K562 (cell line): Measurements from ENCODE around the gene NTPCR. TPM values are rescaled to one million over a fixed set of nuclear protein-coding genes. Genes with fewer than 3 reads are reported as not detected.

Source experiments
- ATAC-seq: fragments of 200-7000 bp; cut with Tn5 transposase; 3 replicates; pipeline ENCODE4 v1.9.1; 2020; ENCODE audit warnings: moderate library complexity
- BruUV-seq: library from RNA; stranded (reverse); fragments of 400-500 nt; replicated peaks from 2 replicates; lab custom pipeline; 2021; lab: Mats Ljungman, UMichigan
- CTCF ChIA-PET: fragments of 300-600 bp; formaldehyde crosslinking; extraction: SDS; loops from one replicate; lab custom pipeline; 2021; ENCODE audit warnings: low intra/inter-chr PET ratio; lab: Yijun Ruan, JAX
- POLR2A ChIA-PET: fragments of 300-600, 350-650 bp; sonication (Branson Sonifier 250); formaldehyde crosslinking; extraction: SDS; loops from one replicate; lab custom pipeline; 2021; ENCODE audit warnings: antibody characterized with exemption, inconsistent platforms; lab: Yijun Ruan, JAX
- DNase-seq, 4 experiments: peaks; one replicate each; pipeline versions ENCODE4 v3.0.0 to v3.0.0-alpha.2; 2011 to 2018; ENCODE audit warnings: low spot score in 3 of 4, mixed read lengths in 3 of 4; ENCODE audit errors: extremely low read depth in 1 of 4
- FAIRE-seq: peaks from 2 replicates; lab custom pipeline; 2011; peaks lifted over from hg19 to GRCh38; lab: Jason Lieb, UNC
- H2AFZ ChIP-seq: 2 replicates; pipeline ENCODE4 v1.6.0; 2011; ENCODE audit warnings: low read depth, low read length, control low read depth, inconsistent platforms
- H3K27ac ChIP-seq: fragments of 200-600 bp; 3 replicates; pipeline ENCODE4 v1.8.0; 2011; ENCODE audit warnings: low read depth, mild to moderate bottlenecking, control low read depth, inconsistent platforms, low read length, moderate library complexity, mixed read lengths; ENCODE audit errors: extremely low read depth
- H3K27me3 ChIP-seq, 2 experiments: fragments of 300-600 bp in 1 of 2; 2 replicates in 1 of 2; 3 replicates in 1 of 2; pipeline versions ENCODE4 v1.6.0 to v1.8.0; 2011; ENCODE audit warnings: inconsistent platforms in 2 of 2, low read length in 2 of 2, mild to moderate bottlenecking in 1 of 2, mixed read lengths in 1 of 2, moderate library complexity in 1 of 2; ENCODE audit not compliant: control insufficient read depth in 2 of 2, insufficient read depth in 2 of 2
- H3K36me3 ChIP-seq: fragments of 300-600 bp; 3 replicates; pipeline ENCODE4 v1.8.0; 2011; ENCODE audit warnings: mild to moderate bottlenecking, low read length, inconsistent platforms; ENCODE audit not compliant: control insufficient read depth, insufficient read depth
- H3K4me1 ChIP-seq, 2 experiments: fragments of 200-600 bp in 1 of 2; replicated peaks in 1 of 2; 2 replicates in 1 of 2; 3 replicates in 1 of 2; pipeline versions ENCODE4 v1.5.1 to v1.8.0; 2011; ENCODE audit warnings: inconsistent platforms in 2 of 2, low read length in 2 of 2, mild to moderate bottlenecking in 1 of 2, mixed read lengths in 1 of 2, moderate library complexity in 1 of 2; ENCODE audit not compliant: control insufficient read depth in 2 of 2, insufficient read depth in 2 of 2
- H3K4me2 ChIP-seq: 2 replicates; pipeline ENCODE4 v1.6.1; 2011; ENCODE audit warnings: low read length, control low read depth, inconsistent platforms, mixed read lengths; ENCODE audit not compliant: insufficient read depth
- H3K4me3 ChIP-seq: fragments of 200-600 bp; sonication (generic), shearing (Covaris generic); 2 replicates; pipeline ENCODE4 v1.5.1; 2016; ENCODE audit warnings: control low read depth, inconsistent platforms
- H3K79me2 ChIP-seq: fragments of 200-600 bp; 3 replicates; pipeline ENCODE4 v1.8.0; 2011; ENCODE audit warnings: low read length, inconsistent platforms; ENCODE audit not compliant: control insufficient read depth, insufficient read depth
- H3K9ac ChIP-seq, 2 experiments: 2 replicates each; pipeline versions ENCODE4 v1.6.0 to v1.6.1; 2011; ENCODE audit warnings: low read depth in 2 of 2, low read length in 2 of 2, control low read depth in 1 of 2, inconsistent platforms in 1 of 2, mild to moderate bottlenecking in 1 of 2, mixed read lengths in 1 of 2; ENCODE audit not compliant: insufficient read depth in 1 of 2
- H3K9me1 ChIP-seq: one replicate; pipeline ENCODE4 v1.6.0; 2011; ENCODE audit warnings: inconsistent platforms, mild to moderate bottlenecking, low read length, moderate library complexity; ENCODE audit not compliant: control insufficient read depth, insufficient read depth
- H3K9me3 ChIP-seq: replicated peaks from 2 replicates; pipeline ENCODE4 v1.5.1; 2011; ENCODE audit warnings: low read depth, low read length, inconsistent platforms; ENCODE audit not compliant: control insufficient read depth, insufficient read depth
- H4K20me1 ChIP-seq: replicated peaks from 2 replicates; pipeline ENCODE4 v1.6.1; 2011; ENCODE audit warnings: low read length, inconsistent platforms, mixed read lengths; ENCODE audit not compliant: control insufficient read depth, insufficient read depth
- DEAF1 ChIP-seq: fragments of 450-650 bp; formaldehyde crosslinking; IDR thresholded peaks from 2 replicates; pipeline ENCODE4 v1.4.0; 2020; ENCODE audit warnings: mild to moderate bottlenecking, moderate library complexity
- SMAD3 ChIP-seq: fragments of 450-650 bp; formaldehyde crosslinking; conservative IDR thresholded peaks from 2 replicates; pipeline ENCODE4 v1.4.0; 2020; ENCODE audit warnings: mild to moderate bottlenecking
- ZNF165 ChIP-seq: fragments of 250-450 bp; sonication (Bioruptor Pico); IDR thresholded peaks from 2 replicates; pipeline ENCODE4 v1.4.0; 2020; ENCODE audit warnings: borderline replicate concordance
- ZNF644 ChIP-seq: fragments of 200-800 bp; sonication (Bioruptor generic); IDR thresholded peaks from 2 replicates; pipeline ENCODE4 v1.6.1; 2016; ENCODE audit warnings: low read depth, missing genetic modification characterization, missing compliant biosample characterization
- WGBS: fragments of 100-300 bp; shearing (Covaris generic); methylation state at CpG from one replicate; pipeline ENCODE4 v1.1.6; 2016; ENCODE audit warnings: low coverage, mixed read lengths; ENCODE audit not compliant: insufficient coverage; ENCODE audit errors: missing lambda C conversion rate; 5-methylcytosine and 5-hydroxymethylcytosine counted together
- in situ Hi-C: fragments of 300-500 bp; cut with MboI; formaldehyde crosslinking; loops from 4 replicates; pipeline ENCODE4 v1.15.0; 2018; ENCODE audit warnings: inconsistent platforms, mixed read lengths
- intact Hi-C: fragments of 100-400 bp; cut with micrococcal nuclease; formaldehyde crosslinking; loops from 2 replicates; pipeline ENCODE4 v1.14.2; 2022
- polyA plus RNA-seq, 8 experiments: library from polyadenylated mRNA; depleted of rRNA in 4 of 8; stranded (reverse) in 5 of 8; unstranded in 3 of 8; fragments of >200 nt; fragmentation: Nextera tagmentation in 2 of 8; fragmentation: Illumina TruSeq in 1 of 8; extraction: Ambion mirVana in 2 of 8; extraction: Trizol in 1 of 8; gene quantifications; 2 replicates each; pipeline versions ENCODE4 v1.2.1 to v1.2.3, GENCODE V29; 2011 to 2014; ENCODE audit warnings: inconsistent platforms in 1 of 8, missing spikeins in 1 of 8
- total RNA-seq, 7 experiments: library from RNA; depleted of rRNA in 6 of 7; stranded (reverse); fragments of >200 nt in 6 of 7; fragmentation: Illumina TruSeq in 2 of 7; extraction: Trizol in 2 of 7; gene quantifications; 2 replicates each; pipeline versions ENCODE4 v1.2.1 to v1.2.3, GENCODE V29; 2011 to 2021; ENCODE audit warnings: low replicate concordance in 1 of 7

NTPCR gene
- total and polyA plus RNA-seq, 9 of the 15 experiments (the other 6 are each of a cell fraction or from before 2014, with no cell fraction given): 19.3 to 105 (median 48.8) TPM

GRCh38 chr1:232956081-232956480 lies 5.7 kb downstream of the NTPCR start:
- TF ChIP-seq SMAD3 (CRISPR knock-in tag) (no peak), ZNF644 (no peak), DEAF1 (no peak)
- no peak overlapping the region for H3K4me2 ChIP-seq
- 0 out of 2 replicates have a peak, but pooled peaks cover 4% of the 10 kb centered on the region for H4K20me1 ChIP-seq
- peaks cover 27% of the 10 kb centered on the region; the same call in 2 of the 3 replicates for H3K36me3 ChIP-seq
- in situ Hi-C loops: no loop called here
- no peak for ATAC-seq
- FAIRE-seq: no peak
- H3K9me3 ChIP-seq: no peaks in the 10 kb centered on the region
- no peak overlapping the region for H3K9ac ChIP-seq
- CTCF ChIA-PET: no interaction called here
- POLR2A ChIA-PET: interaction anchor here (1.6 kb wide), 1 partner anchor 10 kb away, joined by 3 read pairs; no protein-coding TSS in a partner anchor
- intact Hi-C loops: loop anchor here (10.0 kb wide), 1 partner anchor 321 kb away; the partner anchor contains the start of gene SIPA1L2
- no peak for DNase-seq
- H3K27ac ChIP-seq: no peak overlapping the region
- H2AFZ ChIP-seq: no peak overlapping the region
- H3K79me2 ChIP-seq: peaks cover 21% of the 10 kb centered on the region
- H3K4me3 ChIP-seq: no peak overlapping the region
- peaks cover 6 to 7% of the 10 kb centered on the region in 2 experiments; a peak in 3 of 5 replicates for H3K4me1 ChIP-seq
- no TSS peak for BruUV-seq
- WGBS: 76% methylated on average over 6 of the region's 6 CpGs
- H3K27me3 ChIP-seq: no peaks in the 10 kb centered on the region
- no peaks in the 10 kb centered on the region for H3K9me1 ChIP-seq

- H3K79me2 ChIP-seq: peaks cover 10% of the 10 kb centered on the region; the same call in 2 of the 3 replicates
- TF ChIP-seq ZNF165 (CRISPR knock-in tag): no peak
- no peak for TF ChIP-seq SMAD3 (CRISPR knock-in tag)
Measured at GRCh38 chr1:232958067-232958466, 7.7 kb downstream of the NTPCR start.

More at GRCh38 chr1:232958067-232958466, 7.7 kb downstream of the NTPCR start:
- H3K27ac ChIP-seq: no peak overlapping the region
- H3K4me1 ChIP-seq: no peaks in the 10 kb centered on the region
- H3K27me3 ChIP-seq: no peaks in the 10 kb centered on the region
- WGBS: 92% methylated on average over 1 of the region's 1 CpG
- H2AFZ ChIP-seq: no peak overlapping the region
- in situ Hi-C loops (no loop called here), intact Hi-C loops (loop anchor here (10.0 kb wide), 1 partner anchor 323 kb away; the partner anchor contains the start of gene SIPA1L2)
- no peak overlapping the region for H3K4me3 ChIP-seq
- ChIA-PET POLR2A (no interaction called here), CTCF (no interaction called here)
- H3K9me1 ChIP-seq: no peaks in the 10 kb centered on the region
- no peak overlapping the region for H3K9ac ChIP-seq
- peaks cover 28% of the 10 kb centered on the region; the same call in 2 of the 3 replicates for H3K36me3 ChIP-seq
- ATAC-seq (no peak), FAIRE-seq (no peak), DNase-seq (no peak)
- no peak overlapping the region for H3K4me2 ChIP-seq
- no peaks in the 10 kb centered on the region for H3K9me3 ChIP-seq
- 0 out of 2 replicates have a peak, but pooled peaks cover under 1% of the 10 kb centered on the region for H4K20me1 ChIP-seq
- no TSS peak for BruUV-seq
